Natural killer cell treated with Interleukin-12 subunit alpha and Interleukin-12 subunit beta and Interleukin-15 and Interleukin-18, amount 100 ng/mL, for 72 hours (primary cell): Measurements from ENCODE around the gene CNR2. TPM values are rescaled to one million over a fixed set of nuclear protein-coding genes. Genes with fewer than 3 reads are reported as not detected.
"Not testable (repeated sequence)": the region's sequence is repeated elsewhere in the genome, so short reads cannot be mapped to it uniquely, and the experiment has no call there.

Experiments used
- ATAC-seq, 2 donors: fragments of 150-1000 bp; cut with Tn5 transposase in 1 of 2; sonication (Bioruptor Pico), chemical (Tn5 transposase) in 1 of 2; 2 replicates each; pipeline ENCODE4 v1.10.0; 2021
- DNase-seq: peaks from one replicate; pipeline ENCODE4 v3.0.0; 2022; ENCODE audit warnings: low spot score
- H3K27ac Mint-ChIP-seq, 2 donors: 1 replicate in 1 of 2; 2 replicates in 1 of 2; pipeline ENCODE4 v1.8.0; 2022; ENCODE audit warnings: mixed read lengths in 2 of 2, mild to moderate bottlenecking in 1 of 2, moderate library complexity in 1 of 2
- H3K27me3 Mint-ChIP-seq, 2 donors: 1 replicate in 1 of 2; 2 replicates in 1 of 2; pipeline ENCODE4 v1.8.0; 2022; ENCODE audit warnings: mixed read lengths in 2 of 2
- H3K36me3 Mint-ChIP-seq: one replicate; pipeline ENCODE4 v1.8.0; 2022; ENCODE audit warnings: mixed read lengths
- H3K4me1 Mint-ChIP-seq, 2 donors: 1 replicate in 1 of 2; 2 replicates in 1 of 2; pipeline ENCODE4 v1.8.0; 2022; ENCODE audit warnings: low read depth in 2 of 2, mixed read lengths in 2 of 2, mild to moderate bottlenecking in 1 of 2
- H3K4me3 Mint-ChIP-seq: one replicate; pipeline ENCODE4 v1.8.0; 2022; ENCODE audit warnings: mixed read lengths
- H3K9me3 Mint-ChIP-seq: 2 replicates; pipeline ENCODE4 v1.8.0; 2022; ENCODE audit warnings: mixed read lengths
- total RNA-seq, 2 donors: library from RNA; stranded (reverse); gene quantifications; one replicate each; pipeline ENCODE4 v1.2.3, GENCODE V29; 2022

Gene CNR2
- 1 to 10 TPM; 2.1 to 3.8 TPM for total RNA-seq

GRCh38 chr1:23913212-23913880, at the start of gene CNR2:
Gene CNR2, minus strand, starts transcription at chr1:23913362. Its CDS starts 37,745 bp downstream, at chr1:23875617.
- Mint-ChIP-seq H3K27me3 (peaks cover 0 to 2% of the 10 kb centered on the region in 2 donors), H3K36me3 (no peaks in the 10 kb centered on the region), H3K4me3 (peak within 1 kb of the TSS; percentile 78), H3K4me1 (peaks cover 60 to 62% of the 10 kb centered on the region in 2 donors), H3K27ac (peak within 1 kb of the TSS; percentile 67 to 78), H3K9me3 (no peaks in the 10 kb centered on the region)
- peak in 1 of 2 donors; percentile 57 for ATAC-seq
- DNase-seq: no peak

- H3K36me3 Mint-ChIP-seq: peaks cover 26% of the 10 kb centered on the region
Measured at GRCh38 chr1:23960291-23961020, 47.3 kb upstream of the CNR2 start.

GRCh38 chr1:23959461-23960290, 46.5 kb upstream of the CNR2 start, which contains the start of gene PNRC2:
Gene PNRC2, plus strand, starts transcription at chr1:23959828. Its CDS starts 1,630 bp downstream, at chr1:23961458.
- H3K9me3 Mint-ChIP-seq: no peaks in the 10 kb centered on the region
- H3K4me1 Mint-ChIP-seq: peaks cover 37 to 47% of the 10 kb centered on the region in 2 donors
- no peaks in the 10 kb centered on the region for H3K27me3 Mint-ChIP-seq
- peak within 1 kb of the TSS; percentile 100 for H3K4me3 Mint-ChIP-seq
- H3K36me3 Mint-ChIP-seq: peaks cover 21% of the 10 kb centered on the region
- peak; percentile 94 to 95 for ATAC-seq
- DNase-seq: peak; percentile 98
- peak within 1 kb of the TSS; percentile 100 for H3K27ac Mint-ChIP-seq

More at GRCh38 chr1:23960291-23961020, 47.3 kb upstream of the CNR2 start:
- DNase-seq (no peak), ATAC-seq (no peak)
- Mint-ChIP-seq H3K9me3 (no peaks in the 10 kb centered on the region), H3K27me3 (no peaks in the 10 kb centered on the region), H3K4me3 (peak overlapping the region; percentile 100), H3K27ac (peak overlapping the region; percentile 100), H3K4me1 (peaks cover 37 to 46% of the 10 kb centered on the region in 2 donors)

- Mint-ChIP-seq H3K36me3 (peaks cover 21% of the 10 kb centered on the region), H3K4me3 (peak overlapping the region; percentile 100), H3K9me3 (no peaks in the 10 kb centered on the region), H3K27ac (peak overlapping the region; percentile 100), H3K4me1 (peaks cover 33 to 40% of the 10 kb centered on the region in 2 donors), H3K27me3 (no peaks in the 10 kb centered on the region)
- DNase-seq (peak; percentile 97), ATAC-seq (peak; percentile 90 to 91)
Measured at GRCh38 chr1:23958810-23959460, 45.8 kb upstream of the CNR2 start.

GRCh38 chr1:23958040-23958809, 45.1 kb upstream of the CNR2 start:
- H3K4me3 Mint-ChIP-seq: peak overlapping the region; percentile 100
- peak overlapping the region; percentile 100 for H3K27ac Mint-ChIP-seq
- H3K9me3 Mint-ChIP-seq, H3K27me3 Mint-ChIP-seq, ATAC-seq, DNase-seq: not testable (repeated sequence)
- peaks cover 21% of the 10 kb centered on the region for H3K36me3 Mint-ChIP-seq
- peaks cover 33 to 35% of the 10 kb centered on the region in 2 donors for H3K4me1 Mint-ChIP-seq

GRCh38 chr1:23957096-23957495, 43.9 kb upstream of the CNR2 start:
- peak overlapping the region; percentile 65 for H3K4me3 Mint-ChIP-seq
- H3K4me1 Mint-ChIP-seq: peaks cover 29 to 35% of the 10 kb centered on the region in 2 donors
- no peak for ATAC-seq
- peaks cover 17% of the 10 kb centered on the region for H3K36me3 Mint-ChIP-seq
- no peaks in the 10 kb centered on the region for H3K27me3 Mint-ChIP-seq
- DNase-seq: no peak
- H3K27ac Mint-ChIP-seq: peak overlapping the region; percentile 58 to 79
- H3K9me3 Mint-ChIP-seq: no peaks in the 10 kb centered on the region

- no peaks in the 10 kb centered on the region for H3K36me3 Mint-ChIP-seq
- no peak overlapping the region for H3K27ac Mint-ChIP-seq
- no peak overlapping the region for H3K4me3 Mint-ChIP-seq
- peaks cover 10 to 13% of the 10 kb centered on the region in 2 donors for H3K4me1 Mint-ChIP-seq
- no peaks in the 10 kb centered on the region for H3K27me3 Mint-ChIP-seq
- ATAC-seq (no peak), DNase-seq (no peak)
- no peaks in the 10 kb centered on the region for H3K9me3 Mint-ChIP-seq
Measured at GRCh38 chr1:23953020-23953419, 39.9 kb upstream of the CNR2 start.

- H3K27me3 Mint-ChIP-seq: peaks cover 7 to 16% of the 10 kb centered on the region in 2 donors
- ATAC-seq (no peak), DNase-seq (no peak)
- H3K4me3 Mint-ChIP-seq: no peak overlapping the region
- no peak overlapping the region for H3K27ac Mint-ChIP-seq
- H3K36me3 Mint-ChIP-seq: peaks cover 8% of the 10 kb centered on the region
- H3K9me3 Mint-ChIP-seq: peaks cover 6% of the 10 kb centered on the region
- H3K4me1 Mint-ChIP-seq: no peaks in the 10 kb centered on the region
Measured at GRCh38 chr1:23947366-23947765, 34.2 kb upstream of the CNR2 start.

GRCh38 chr1:23936481-23937176, 23.5 kb upstream of the CNR2 start:
- Mint-ChIP-seq H3K27ac (no peak overlapping the region), H3K4me3 (no peak overlapping the region)

GRCh38 chr1:23931491-23931880, 18.3 kb upstream of the CNR2 start:
- Mint-ChIP-seq H3K36me3 (no peaks in the 10 kb centered on the region), H3K4me3 (no peak overlapping the region), H3K27me3 (peaks cover 0 to 8% of the 10 kb centered on the region in 2 donors), H3K9me3 (no peaks in the 10 kb centered on the region), H3K27ac (no peak overlapping the region), H3K4me1 (no peaks in the 10 kb centered on the region)
- ATAC-seq (no peak), DNase-seq (no peak)

More at GRCh38 chr1:23936481-23937176, 23.5 kb upstream of the CNR2 start:
- Mint-ChIP-seq H3K36me3 (no peaks in the 10 kb centered on the region), H3K27me3 (peaks cover 0 to 4% of the 10 kb centered on the region in 2 donors), H3K9me3 (no peaks in the 10 kb centered on the region), H3K4me1 (no peaks in the 10 kb centered on the region)
- ATAC-seq: no peak
- no peak for DNase-seq

GRCh38 chr1:23930861-23931490, 17.8 kb upstream of the CNR2 start:
- ATAC-seq (no peak), DNase-seq (no peak)
- Mint-ChIP-seq H3K36me3 (no peaks in the 10 kb centered on the region), H3K9me3 (no peaks in the 10 kb centered on the region), H3K27me3 (peaks cover 0 to 8% of the 10 kb centered on the region in 2 donors), H3K4me1 (no peaks in the 10 kb centered on the region), H3K27ac (no peak overlapping the region), H3K4me3 (no peak overlapping the region)

- Mint-ChIP-seq H3K4me3 (no peak overlapping the region), H3K9me3 (no peaks in the 10 kb centered on the region), H3K27ac (no peak overlapping the region), H3K36me3 (no peaks in the 10 kb centered on the region), H3K27me3 (peaks cover 0 to 8% of the 10 kb centered on the region in 2 donors), H3K4me1 (no peaks in the 10 kb centered on the region)
- DNase-seq: no peak
- no peak for ATAC-seq
Measured at GRCh38 chr1:23930270-23930669, 17.1 kb upstream of the CNR2 start.
